ENCODE data around the gene RYR2.

DNA sequence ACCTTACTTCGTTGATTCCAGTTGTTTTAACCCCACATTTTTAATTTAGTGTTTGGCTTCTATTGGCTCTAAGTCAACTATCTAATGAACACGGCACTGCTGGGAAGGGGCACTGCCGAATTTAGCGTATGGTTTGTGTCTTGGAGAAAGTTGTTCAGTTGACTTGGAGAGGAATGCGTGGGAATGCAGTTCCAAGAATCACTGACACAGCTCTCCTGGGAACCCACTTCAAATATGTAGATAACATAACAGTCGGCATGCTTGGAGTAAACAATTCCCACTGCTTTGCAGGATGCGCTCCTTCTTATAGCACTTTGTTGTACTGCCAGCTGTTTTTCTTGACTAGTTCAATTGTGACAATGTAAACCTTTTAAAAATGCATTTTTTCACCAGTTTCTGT, 104.3 kb downstream of the RYR2 start:
- TF ChIP-seq EZH2 (IDR thresholded peaks at IDR 0.05; ENCODE audit: insufficient read depth, poor library complexity, severe bottlenecking): no peak
- TF ChIP-seq EZH2phosphoT487 (IDR thresholded peaks at IDR 0.05; ENCODE audit: insufficient read depth, low read depth): no peak
